ENCODE measurements around the gene OSER1. TPM values are rescaled to one million over a fixed set of nuclear protein-coding genes. Genes with fewer than 3 reads are reported as not detected.

The OSER1 gene
- polyA plus RNA-seq, 3 donors from 2014 or later: 37.9 to 61.4 (median 55.1) TPM

- H3K4me1 Mint-ChIP-seq: peaks cover 55% of the 10 kb centered on the region in 2 donors
- H3K27me3 Mint-ChIP-seq (ENCODE audit: low read depth in 3 of 3): peaks cover 0 to 4% (median 2%) of the 10 kb centered on the region in 3 donors
- peaks cover 4 to 8% (median 5%) of the 10 kb centered on the region in 3 donors for H3K36me3 Mint-ChIP-seq
- peak overlapping the region; percentile 69 to 94 (median 86) for H3K4me3 Mint-ChIP-seq
- DNase-seq: no peak
- peak overlapping the region; percentile 55 to 95 (median 82) for H3K27ac Mint-ChIP-seq
- H3K9me3 Mint-ChIP-seq: no peaks in the 10 kb centered on the region
Observed at GRCh38 chr20:44219791-44220190, 9.2 kb upstream of the OSER1 start.

GRCh38 chr20:44219170-44219730 lies 8.7 kb upstream of the OSER1 start:
- peaks cover 4 to 8% (median 5%) of the 10 kb centered on the region in 3 donors for H3K36me3 Mint-ChIP-seq
- peak in 2 of 3 donors; percentile 16 to 25 for DNase-seq
- peaks cover 55% of the 10 kb centered on the region in 2 donors for H3K4me1 Mint-ChIP-seq
- H3K9me3 Mint-ChIP-seq: no peaks in the 10 kb centered on the region
- peaks cover 0 to 4% (median 2%) of the 10 kb centered on the region in 3 donors for H3K27me3 Mint-ChIP-seq (ENCODE audit: low read depth in 3 of 3)
- H3K27ac Mint-ChIP-seq: peak overlapping the region; percentile 79 to 95 (median 84)
- peak overlapping the region; percentile 69 to 94 (median 86) for H3K4me3 Mint-ChIP-seq

GRCh38 chr20:44218446-44218845 lies 7.9 kb upstream of the OSER1 start:
- peak in 2 of 3 donors; percentile 23 to 28 for DNase-seq
- Mint-ChIP-seq H3K27me3 (ENCODE audit: low read depth in 3 of 3) (peaks cover 0 to 4% (median 2%) of the 10 kb centered on the region in 3 donors), H3K36me3 (peaks cover 4 to 8% (median 5%) of the 10 kb centered on the region in 3 donors), H3K9me3 (no peaks in the 10 kb centered on the region), H3K27ac (peak overlapping the region; percentile 79 to 95 (median 84)), H3K4me3 (peak overlapping the region; percentile 69 to 94 (median 90)), H3K4me1 (peaks cover 55% of the 10 kb centered on the region in 2 donors)

GRCh38 chr20:44217342-44218092 lies 6.9 kb upstream of the OSER1 start:
- peak overlapping the region; percentile 79 to 95 (median 84) for H3K27ac Mint-ChIP-seq
- peak overlapping the region; percentile 69 to 94 (median 90) for H3K4me3 Mint-ChIP-seq
- H3K27me3 Mint-ChIP-seq (ENCODE audit: low read depth in 3 of 3): peaks cover 0 to 4% (median 0%) of the 10 kb centered on the region in 3 donors
- peak; percentile 67 to 72 (median 70) for DNase-seq
- H3K4me1 Mint-ChIP-seq: peaks cover 55% of the 10 kb centered on the region in 2 donors
- no peaks in the 10 kb centered on the region for H3K9me3 Mint-ChIP-seq
- H3K36me3 Mint-ChIP-seq: peaks cover 4 to 6% (median 5%) of the 10 kb centered on the region in 3 donors

GRCh38 chr20:44215125-44215524 lies 4.6 kb upstream of the OSER1 start:
- Mint-ChIP-seq H3K9me3 (no peaks in the 10 kb centered on the region), H3K4me3 (peak overlapping the region in 3 of 5 donors; percentile 0 to 67 (median 0)), H3K27me3 (ENCODE audit: low read depth in 3 of 3) (peaks cover 8 to 12% (median 9%) of the 10 kb centered on the region in 3 donors), H3K36me3 (peaks cover 4 to 6% (median 5%) of the 10 kb centered on the region in 3 donors), H3K4me1 (peaks cover 61 to 64% of the 10 kb centered on the region in 2 donors), H3K27ac (peak overlapping the region; percentile 43 to 73 (median 50))
- peak; percentile 61 to 69 (median 67) for DNase-seq

GRCh38 chr20:44212792-44213191 lies 2.2 kb upstream of the OSER1 start:
- H3K4me3 Mint-ChIP-seq: no peak overlapping the region
- H3K9me3 Mint-ChIP-seq: no peaks in the 10 kb centered on the region
- DNase-seq: no peak
- H3K27me3 Mint-ChIP-seq (ENCODE audit: low read depth in 3 of 3): peaks cover 15 to 16% (median 15%) of the 10 kb centered on the region in 3 donors
- H3K36me3 Mint-ChIP-seq: peaks cover 4 to 6% (median 5%) of the 10 kb centered on the region in 3 donors
- H3K27ac Mint-ChIP-seq: peak overlapping the region in 4 of 6 donors; percentile 16 to 98 (median 54)
- peaks cover 59 to 64% of the 10 kb centered on the region in 2 donors for H3K4me1 Mint-ChIP-seq

- Mint-ChIP-seq H3K27me3 (ENCODE audit: low read depth in 3 of 3) (peaks cover 15 to 16% (median 15%) of the 10 kb centered on the region in 3 donors), H3K4me1 (peaks cover 55 to 65% of the 10 kb centered on the region in 2 donors)
Observed at GRCh38 chr20:44211177-44212039, 837 bp upstream of the OSER1 start.

GRCh38 chr20:44209686-44210405 lies 725 bp downstream of the OSER1 start:
- H3K9me3 Mint-ChIP-seq: no peaks in the 10 kb centered on the region
- peak overlapping the region; percentile 90 to 96 (median 92) for H3K4me3 Mint-ChIP-seq
- H3K4me1 Mint-ChIP-seq: peaks cover 45 to 57% of the 10 kb centered on the region in 2 donors
- DNase-seq: peak in 1 of 3 donors; percentile 14
- H3K27me3 Mint-ChIP-seq (ENCODE audit: low read depth in 3 of 3): peaks cover 14 to 16% (median 15%) of the 10 kb centered on the region in 3 donors
- H3K27ac Mint-ChIP-seq: peak overlapping the region; percentile 89 to 99 (median 98)
- peaks cover 0 to 10% (median 9%) of the 10 kb centered on the region in 3 donors for H3K36me3 Mint-ChIP-seq

More at GRCh38 chr20:44211177-44212039, 837 bp upstream of the OSER1 start:
- no peaks in the 10 kb centered on the region for H3K9me3 Mint-ChIP-seq
- peaks cover 4 to 7% (median 5%) of the 10 kb centered on the region in 3 donors for H3K36me3 Mint-ChIP-seq
- H3K27ac Mint-ChIP-seq: peak overlapping the region; percentile 92 to 99 (median 98)
- no peak for DNase-seq
- peak overlapping the region; percentile 90 to 96 (median 92) for H3K4me3 Mint-ChIP-seq

GRCh38 chr20:44208770-44209169 lies 1.8 kb downstream of the OSER1 start:
- Mint-ChIP-seq H3K4me3 (peak overlapping the region; percentile 90 to 96 (median 92)), H3K36me3 (peaks cover 5 to 10% (median 9%) of the 10 kb centered on the region in 3 donors), H3K4me1 (peaks cover 45 to 56% of the 10 kb centered on the region in 2 donors), H3K27me3 (ENCODE audit: low read depth in 3 of 3) (peaks cover 14 to 16% (median 15%) of the 10 kb centered on the region in 3 donors), H3K27ac (peak overlapping the region; percentile 66 to 98 (median 90)), H3K9me3 (no peaks in the 10 kb centered on the region)
- no peak for DNase-seq

- H3K4me1 Mint-ChIP-seq: peaks cover 45 to 62% of the 10 kb centered on the region in 2 donors
- peak overlapping the region in 3 of 5 donors; percentile 91 to 93 (median 92) for H3K4me3 Mint-ChIP-seq
- peaks cover 5 to 13% (median 9%) of the 10 kb centered on the region in 3 donors for H3K36me3 Mint-ChIP-seq
- peaks cover 14 to 16% (median 15%) of the 10 kb centered on the region in 3 donors for H3K27me3 Mint-ChIP-seq (ENCODE audit: low read depth in 3 of 3)
- peaks cover 0 to 2% (median 0%) of the 10 kb centered on the region in 6 donors for H3K9me3 Mint-ChIP-seq
- DNase-seq: no peak
- H3K27ac Mint-ChIP-seq: peak overlapping the region in 2 of 6 donors; percentile 15 to 98
Observed at GRCh38 chr20:44208165-44208564, 2.4 kb downstream of the OSER1 start.

GRCh38 chr20:44207126-44207723 lies 3.3 kb downstream of the OSER1 start:
- Mint-ChIP-seq H3K4me3 (no peak overlapping the region), H3K27me3 (ENCODE audit: low read depth in 3 of 3) (peaks cover 14 to 16% (median 15%) of the 10 kb centered on the region in 3 donors), H3K4me1 (peaks cover 44 to 67% of the 10 kb centered on the region in 2 donors), H3K9me3 (peaks cover 0 to 2% (median 0%) of the 10 kb centered on the region in 6 donors), H3K36me3 (peaks cover 13 to 21% (median 13%) of the 10 kb centered on the region in 3 donors), H3K27ac (peak overlapping the region in 2 of 6 donors; percentile 19 to 23)
- DNase-seq: no peak

- Mint-ChIP-seq H3K27me3 (ENCODE audit: low read depth in 3 of 3) (peaks cover 14 to 15% (median 14%) of the 10 kb centered on the region in 3 donors), H3K4me1 (peaks cover 33 to 56% of the 10 kb centered on the region in 2 donors), H3K9me3 (peaks cover 0 to 2% (median 0%) of the 10 kb centered on the region in 6 donors), H3K27ac (no peak overlapping the region), H3K36me3 (peaks cover 18 to 30% (median 20%) of the 10 kb centered on the region in 3 donors), H3K4me3 (no peak overlapping the region)
- DNase-seq: no peak
Observed at GRCh38 chr20:44206132-44206531, 4.4 kb downstream of the OSER1 start.
